ENCODE measurements around the gene ARHGEF28.

Gene ARHGEF28

GRCh38 chr5:73776405-73776804 lies 150.4 kb downstream of the ARHGEF28 start:
- DNase-seq (ENCODE audit: low read depth) = no peak

DNA sequence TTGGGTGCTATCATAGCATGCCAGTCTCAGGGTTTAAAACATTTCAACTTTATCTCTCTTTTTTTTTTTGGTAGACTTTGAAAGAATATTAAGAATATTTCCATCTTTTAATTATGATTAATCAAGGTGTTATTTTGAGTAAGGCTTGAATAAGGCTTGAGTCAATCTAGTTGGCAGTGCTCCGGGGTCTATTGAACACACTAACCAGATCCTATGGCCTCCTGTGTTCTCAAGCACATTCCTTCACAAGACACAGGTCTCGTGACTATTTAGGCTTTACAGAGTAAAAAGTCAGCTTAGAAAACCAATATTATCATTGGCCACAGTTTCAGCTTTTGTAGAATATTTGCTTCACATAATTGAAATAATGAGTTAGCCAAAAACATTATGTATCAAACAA lies 151.2 kb downstream of the ARHGEF28 start:
- DNase-seq (ENCODE audit: low read depth) = no peak

GRCh38 chr5:73780302-73781080 lies 154.5 kb downstream of the ARHGEF28 start:
- DNase-seq (ENCODE audit: low read depth) = no peak

DNA sequence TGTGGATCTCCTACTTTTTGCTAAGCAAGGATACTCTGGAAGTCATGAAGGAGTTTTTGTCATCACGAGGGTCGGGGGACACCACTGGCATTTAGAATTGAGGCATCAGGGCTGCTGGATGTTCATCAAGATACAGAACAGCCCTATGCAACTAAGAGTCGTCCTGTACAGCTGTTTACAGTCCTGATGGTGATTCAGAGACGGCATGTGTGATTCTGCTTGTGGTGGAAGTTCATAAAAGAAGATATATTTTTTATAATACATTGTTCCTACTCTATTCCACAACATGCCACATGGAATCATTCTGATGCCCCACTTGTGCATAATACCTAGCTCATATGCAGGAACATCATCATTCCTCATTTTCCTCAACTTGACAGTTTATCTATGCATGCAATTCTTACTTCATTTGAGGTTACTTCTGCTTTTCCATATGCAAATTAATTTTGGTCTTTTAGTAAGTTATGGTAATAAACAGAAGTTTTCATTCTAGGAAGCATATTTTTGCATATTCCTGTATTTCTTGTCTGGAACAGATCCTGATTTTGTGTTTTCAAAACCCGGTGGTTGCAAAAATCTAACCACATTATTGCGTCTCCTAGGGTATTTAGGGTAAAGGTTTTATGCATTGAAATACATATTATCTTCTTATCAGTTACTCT lies 155.2 kb downstream of the ARHGEF28 start:
- DNase-seq (ENCODE audit: low read depth) = no peak

DNA sequence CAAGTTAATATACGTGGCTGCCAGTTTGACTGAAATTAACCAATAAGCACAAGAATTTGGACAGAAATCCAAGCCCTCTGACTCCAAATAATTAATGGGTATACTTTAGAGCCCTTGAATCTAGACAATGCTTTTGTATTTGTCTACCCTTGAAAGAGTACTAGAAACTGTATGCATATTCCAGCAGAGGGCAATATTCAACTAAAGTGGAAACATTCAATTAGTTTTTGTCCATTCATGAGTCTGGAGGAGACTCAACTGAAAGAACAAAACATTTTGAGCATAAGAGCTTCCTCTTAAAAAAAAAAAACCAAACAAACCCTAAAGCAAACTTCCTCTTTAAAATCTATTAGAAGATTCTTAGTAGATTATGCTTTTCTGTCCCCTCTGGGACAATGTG lies 157.8 kb downstream of the ARHGEF28 start:
- DNase-seq (ENCODE audit: low read depth) = no peak

DNA sequence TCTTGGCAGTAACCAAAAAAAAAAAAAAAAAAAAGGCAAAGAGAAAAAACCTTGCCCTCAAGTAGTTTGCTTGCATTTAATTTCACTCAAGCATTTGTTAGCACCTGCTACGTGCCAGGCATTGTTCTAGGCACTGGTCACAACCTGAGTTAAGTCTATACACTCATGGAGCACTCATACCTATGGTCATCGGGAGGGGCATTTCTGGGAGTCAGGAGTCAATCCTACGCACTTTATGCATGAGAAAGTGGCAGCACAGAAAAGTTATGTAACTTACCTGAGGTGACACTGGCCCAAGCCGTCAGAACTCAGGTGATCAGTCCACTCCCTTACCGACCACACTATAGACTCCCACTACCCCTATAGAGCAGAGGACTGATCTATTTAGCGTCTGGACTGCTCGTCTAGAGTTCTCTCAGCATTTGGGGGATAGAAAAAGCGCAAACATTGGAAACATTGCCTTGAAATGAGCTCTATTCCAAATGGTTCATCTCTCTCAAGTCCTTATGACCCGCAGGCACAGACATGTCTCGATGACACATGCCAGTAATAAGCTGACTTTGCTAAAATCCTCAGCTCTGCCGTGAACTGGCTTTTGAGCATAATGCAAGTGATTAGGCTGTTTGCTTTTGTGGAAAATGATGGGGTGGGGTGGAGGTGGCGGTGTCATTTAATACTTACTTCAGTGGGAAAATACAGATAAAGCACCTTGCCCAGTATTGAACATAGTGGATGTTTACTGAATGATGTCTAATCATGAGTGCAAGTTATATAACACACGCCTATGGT lies 160.2 kb downstream of the ARHGEF28 start:
- DNase-seq (ENCODE audit: low read depth) = no peak

- DNase-seq (ENCODE audit: low read depth) = no peak
These were observed 163.9 kb downstream of the ARHGEF28 start for GRCh38 chr5:73789851-73790281.

DNA sequence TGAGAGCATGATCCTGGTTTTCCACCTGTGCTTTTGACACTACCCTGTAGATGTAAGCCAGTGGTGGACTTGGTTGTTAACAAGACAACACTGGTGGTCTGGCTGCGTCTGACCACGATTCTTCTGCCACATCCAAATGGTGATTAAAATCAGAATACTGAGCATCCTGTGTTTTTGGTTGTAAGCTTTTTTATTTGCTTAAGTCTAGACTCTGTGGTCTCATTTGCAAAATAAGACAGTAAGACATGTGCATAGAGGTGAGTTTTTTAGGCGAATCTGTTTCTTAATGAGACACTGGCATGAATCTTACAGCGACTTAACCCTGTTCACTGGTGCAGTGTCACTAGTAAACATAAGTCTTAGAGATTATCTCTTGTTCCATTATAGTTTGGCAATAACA lies 165.4 kb downstream of the ARHGEF28 start:
- DNase-seq (ENCODE audit: low read depth) = no peak

- DNase-seq (ENCODE audit: low read depth) = peak; percentile 45
These were observed 166.8 kb downstream of the ARHGEF28 start for GRCh38 chr5:73792687-73793320.

DNA sequence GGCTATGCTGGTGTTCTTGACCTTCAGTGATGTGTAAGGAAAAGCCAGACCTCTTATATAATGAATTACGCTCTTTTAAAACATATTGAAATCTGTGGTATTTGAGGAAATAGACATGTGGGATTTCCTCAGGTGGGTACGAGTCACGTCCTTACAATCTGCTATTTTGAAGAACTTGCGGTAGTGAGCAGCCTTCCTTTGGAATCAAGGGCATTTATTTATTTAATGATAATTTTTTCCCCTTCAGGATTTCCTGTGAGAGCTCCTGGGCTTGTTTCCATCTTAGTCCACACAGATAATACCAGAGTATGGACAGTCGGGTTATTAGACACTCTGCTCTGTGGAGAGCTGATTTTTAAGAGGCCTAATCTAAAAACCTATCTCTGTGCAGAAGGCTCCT lies 167.9 kb downstream of the ARHGEF28 start:
- DNase-seq (ENCODE audit: low read depth) = no peak

- no peak for DNase-seq (ENCODE audit: low read depth)
These were observed 170.5 kb downstream of the ARHGEF28 start for GRCh38 chr5:73796164-73797131.

DNA sequence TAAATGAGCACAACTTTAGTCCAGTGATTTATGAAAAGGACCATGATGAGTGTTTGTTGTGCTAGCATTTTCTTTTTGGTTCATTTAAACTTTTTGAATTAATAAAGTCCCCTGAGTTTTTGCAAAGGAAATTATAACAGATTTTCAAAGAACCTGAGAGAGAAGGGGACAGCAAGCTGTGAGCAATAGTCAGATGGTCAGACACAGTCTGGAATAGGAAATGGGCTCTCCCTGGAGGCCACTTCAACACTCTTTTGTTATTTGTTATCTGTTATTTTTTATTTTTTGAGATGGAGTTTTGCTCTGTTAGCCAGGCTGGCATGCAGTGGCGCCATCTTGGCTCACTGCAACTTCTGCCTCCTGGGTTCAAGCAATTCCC lies 171.1 kb downstream of the ARHGEF28 start:
- no peak for DNase-seq (ENCODE audit: low read depth)

- no peak for DNase-seq (ENCODE audit: low read depth)
These were observed 173.5 kb downstream of the ARHGEF28 start for GRCh38 chr5:73799401-73799972.

DNA sequence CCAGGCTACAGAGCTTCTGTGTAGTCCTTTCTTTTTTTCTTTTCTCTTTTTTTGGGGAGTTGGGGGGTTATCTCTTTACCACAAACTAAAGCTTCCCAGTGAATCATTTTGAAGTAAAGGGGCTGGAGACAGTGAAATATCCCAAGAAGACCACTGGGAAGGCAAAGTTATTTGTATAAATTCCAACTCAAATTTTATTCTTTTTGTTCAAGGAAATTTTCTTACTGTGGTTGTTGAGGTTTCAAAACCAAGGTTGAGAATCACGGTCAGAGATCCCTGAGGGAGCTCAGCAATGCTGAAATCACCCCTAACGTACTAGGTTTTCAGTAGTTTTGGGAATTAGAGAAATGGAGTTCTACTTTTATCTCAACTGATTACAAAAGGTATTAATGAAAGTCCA lies 175.7 kb downstream of the ARHGEF28 start:
- no peak for DNase-seq (ENCODE audit: low read depth)

- DNase-seq (ENCODE audit: low read depth) = peak; percentile 2
These were observed 179.5 kb downstream of the ARHGEF28 start for GRCh38 chr5:73805449-73805848.

DNA sequence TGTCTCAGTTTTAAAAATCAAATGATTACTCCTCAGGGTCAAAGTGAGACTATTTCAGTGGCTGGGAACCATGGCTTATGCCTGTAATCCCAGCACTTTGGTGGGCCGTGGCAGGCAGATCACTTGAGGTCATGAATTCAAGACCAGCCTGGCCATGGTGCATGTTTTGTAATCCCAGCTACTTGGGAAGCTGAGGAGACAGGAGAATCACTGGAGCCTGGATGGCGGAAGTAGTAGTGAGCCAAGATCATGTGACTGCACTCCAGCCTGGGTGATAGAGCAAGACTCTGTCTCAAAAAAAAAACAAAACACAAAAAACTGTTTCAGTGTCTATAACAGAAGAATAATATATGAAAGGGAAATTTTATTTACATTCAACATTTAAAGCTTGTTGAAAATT lies 182.9 kb downstream of the ARHGEF28 start:
- DNase-seq (ENCODE audit: low read depth) = no peak

DNA sequence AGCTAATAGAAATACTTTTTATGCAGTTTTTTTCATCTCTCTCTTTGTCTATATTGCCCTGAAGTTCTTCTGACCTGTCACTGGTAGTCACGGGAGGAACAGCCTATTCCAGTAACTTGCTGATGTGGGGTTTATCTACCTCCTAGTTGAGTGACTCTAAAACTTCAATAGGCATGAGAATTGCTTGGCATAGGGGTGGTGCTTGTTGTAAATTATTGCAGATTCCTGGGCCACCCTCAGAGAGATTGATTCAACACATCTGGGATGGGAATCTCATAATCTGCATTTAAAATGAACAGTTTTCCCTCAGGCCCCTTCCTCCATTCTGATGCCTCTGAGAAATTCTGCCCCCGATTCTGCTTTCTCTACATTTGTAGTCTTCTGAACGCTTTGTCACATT lies 184.4 kb downstream of the ARHGEF28 start:
- no peak for DNase-seq (ENCODE audit: low read depth)

DNA sequence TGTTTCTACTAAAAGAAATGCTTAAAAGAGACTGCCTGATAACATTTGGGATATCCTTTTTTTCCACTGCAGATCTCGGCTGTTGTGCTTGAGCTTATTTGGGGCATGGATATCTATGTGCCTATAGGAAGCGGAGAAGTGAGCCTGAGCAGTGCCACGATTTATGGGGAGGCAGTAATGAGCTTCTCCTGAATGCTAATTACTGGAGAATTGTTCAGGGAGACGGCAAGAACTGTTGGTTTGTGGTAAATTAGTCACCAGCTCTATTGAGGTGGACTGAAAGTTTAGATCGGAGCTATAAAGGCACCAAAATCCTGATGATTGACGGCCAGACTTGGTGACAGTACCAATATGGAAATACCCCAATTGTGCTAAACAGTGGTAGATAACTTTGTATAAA lies 186.5 kb downstream of the ARHGEF28 start:
- no peak for DNase-seq (ENCODE audit: low read depth)

GRCh38 chr5:73812962-73813588 lies 187.1 kb downstream of the ARHGEF28 start:
- DNase-seq (ENCODE audit: low read depth) = no peak

- no peak for DNase-seq (ENCODE audit: low read depth)
These were observed 188.3 kb downstream of the ARHGEF28 start for GRCh38 chr5:73814233-73814846.
